WI38 (cell line): ENCODE results near the gene LRRK1.

ENCODE experiments used
- H3K4me3 ChIP-seq: 2 replicates; pipeline ENCODE4 v1.5.1; 2011; ENCODE audit warnings: low read depth, mild to moderate bottlenecking, control low read depth, low read length
- CTCF ChIP-seq: IDR thresholded peaks from 2 replicates; pipeline ENCODE4 v1.5.1; 2012; ENCODE audit warnings: low read depth, mild to moderate bottlenecking, control low read depth, low read length

The LRRK1 gene

GRCh38 chr15:100878648-100879047 is 40.5 kb upstream of the LRRK1 start:
- no peak overlapping the region for H3K4me3 ChIP-seq
- no peak for TF ChIP-seq CTCF

- peak overlapping the region; percentile 58 for H3K4me3 ChIP-seq
- TF ChIP-seq CTCF: no peak
These were observed 40.1 kb upstream of the LRRK1 start for GRCh38 chr15:100879061-100879463.

- H3K4me3 ChIP-seq: peak within 1 kb of the TSS; percentile 58
- no peak for TF ChIP-seq CTCF
These were observed 39.6 kb upstream of the LRRK1 start, which contains the start of gene ALDH1A3 for GRCh38 chr15:100879464-100880138. Gene ALDH1A3, plus strand, starts transcription at chr15:100879831. Its CDS starts 77 bp downstream, at chr15:100879908.

GRCh38 chr15:100880139-100880896 is 38.8 kb upstream of the LRRK1 start:
- TF ChIP-seq CTCF: no peak
- H3K4me3 ChIP-seq: peak overlapping the region; percentile 29; the same call in 1 of the 2 replicates

- no peak for TF ChIP-seq CTCF
- H3K4me3 ChIP-seq: no peak overlapping the region
These were observed 38.3 kb upstream of the LRRK1 start for GRCh38 chr15:100880897-100881242.

- TF ChIP-seq CTCF: no peak
- no peak overlapping the region for H3K4me3 ChIP-seq
These were observed 37.4 kb upstream of the LRRK1 start for GRCh38 chr15:100881573-100882336.
